Measurements from ENCODE around the gene RCCD1.

DNA sequence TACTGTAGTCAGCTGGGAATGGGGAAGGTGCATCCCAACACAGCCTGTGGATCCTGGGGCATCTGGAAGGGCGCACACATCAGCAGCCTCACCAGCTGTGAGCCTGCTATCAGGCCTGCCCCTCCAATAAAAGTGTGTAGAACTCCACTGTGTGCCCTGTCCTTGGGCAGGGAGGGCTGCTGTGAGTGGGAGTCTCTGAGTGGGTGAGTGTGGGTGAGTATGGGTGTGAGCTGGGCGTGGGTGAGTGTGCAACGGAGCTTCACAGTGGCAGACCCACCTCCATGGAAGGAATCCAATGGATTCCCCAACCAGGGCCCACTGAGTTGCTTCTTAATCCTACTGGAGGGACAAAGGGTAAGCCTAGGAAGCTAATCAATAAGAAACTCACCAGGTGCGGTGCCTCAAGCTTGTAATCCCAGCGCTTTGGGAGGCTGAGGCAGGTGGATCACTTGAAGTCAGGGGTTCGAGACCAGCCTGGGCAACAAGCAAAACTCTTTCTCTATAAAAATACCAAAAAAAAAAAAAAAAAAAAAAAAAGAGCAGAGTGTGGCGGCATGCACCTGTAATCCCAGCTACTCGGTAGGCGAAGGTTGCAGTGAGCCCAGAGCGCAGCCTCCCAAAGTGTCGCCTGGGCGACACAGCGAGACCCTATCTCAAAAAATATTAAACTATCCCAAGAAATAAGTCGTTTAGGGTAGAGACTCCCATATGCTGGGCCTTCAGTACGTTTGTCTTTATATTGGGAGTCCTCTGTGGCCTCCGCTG is 555 bp upstream of the RCCD1 start:
- TF ChIP-seq, protein P1, sequence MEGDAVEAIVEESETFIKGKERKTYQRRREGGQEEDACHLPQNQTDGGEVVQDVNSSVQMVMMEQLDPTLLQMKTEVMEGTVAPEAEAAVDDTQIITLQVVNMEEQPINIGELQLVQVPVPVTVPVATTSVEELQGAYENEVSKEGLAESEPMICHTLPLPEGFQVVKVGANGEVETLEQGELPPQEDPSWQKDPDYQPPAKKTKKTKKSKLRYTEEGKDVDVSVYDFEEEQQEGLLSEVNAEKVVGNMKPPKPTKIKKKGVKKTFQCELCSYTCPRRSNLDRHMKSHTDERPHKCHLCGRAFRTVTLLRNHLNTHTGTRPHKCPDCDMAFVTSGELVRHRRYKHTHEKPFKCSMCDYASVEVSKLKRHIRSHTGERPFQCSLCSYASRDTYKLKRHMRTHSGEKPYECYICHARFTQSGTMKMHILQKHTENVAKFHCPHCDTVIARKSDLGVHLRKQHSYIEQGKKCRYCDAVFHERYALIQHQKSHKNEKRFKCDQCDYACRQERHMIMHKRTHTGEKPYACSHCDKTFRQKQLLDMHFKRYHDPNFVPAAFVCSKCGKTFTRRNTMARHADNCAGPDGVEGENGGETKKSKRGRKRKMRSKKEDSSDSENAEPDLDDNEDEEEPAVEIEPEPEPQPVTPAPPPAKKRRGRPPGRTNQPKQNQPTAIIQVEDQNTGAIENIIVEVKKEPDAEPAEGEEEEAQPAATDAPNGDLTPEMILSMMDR (conservative IDR thresholded peaks at IDR 0.05; ENCODE audit: low read length): no peak
- no peak for TF ChIP-seq EZH2phosphoT487 (IDR thresholded peaks at IDR 0.05; ENCODE audit: borderline replicate concordance)

All from Loucy (cell line).